Inferior parietal cortex (tissue), 1 donor: Measurements from ENCODE around the gene SEMG1.

Experiments used
- DNase-seq: peaks from one replicate; pipeline ENCODE4 v3.0.0-alpha.2; 2016; ENCODE audit errors: extremely low spot score

SEMG1 gene, protein sequence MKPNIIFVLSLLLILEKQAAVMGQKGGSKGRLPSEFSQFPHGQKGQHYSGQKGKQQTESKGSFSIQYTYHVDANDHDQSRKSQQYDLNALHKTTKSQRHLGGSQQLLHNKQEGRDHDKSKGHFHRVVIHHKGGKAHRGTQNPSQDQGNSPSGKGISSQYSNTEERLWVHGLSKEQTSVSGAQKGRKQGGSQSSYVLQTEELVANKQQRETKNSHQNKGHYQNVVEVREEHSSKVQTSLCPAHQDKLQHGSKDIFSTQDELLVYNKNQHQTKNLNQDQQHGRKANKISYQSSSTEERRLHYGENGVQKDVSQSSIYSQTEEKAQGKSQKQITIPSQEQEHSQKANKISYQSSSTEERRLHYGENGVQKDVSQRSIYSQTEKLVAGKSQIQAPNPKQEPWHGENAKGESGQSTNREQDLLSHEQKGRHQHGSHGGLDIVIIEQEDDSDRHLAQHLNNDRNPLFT

DNA sequence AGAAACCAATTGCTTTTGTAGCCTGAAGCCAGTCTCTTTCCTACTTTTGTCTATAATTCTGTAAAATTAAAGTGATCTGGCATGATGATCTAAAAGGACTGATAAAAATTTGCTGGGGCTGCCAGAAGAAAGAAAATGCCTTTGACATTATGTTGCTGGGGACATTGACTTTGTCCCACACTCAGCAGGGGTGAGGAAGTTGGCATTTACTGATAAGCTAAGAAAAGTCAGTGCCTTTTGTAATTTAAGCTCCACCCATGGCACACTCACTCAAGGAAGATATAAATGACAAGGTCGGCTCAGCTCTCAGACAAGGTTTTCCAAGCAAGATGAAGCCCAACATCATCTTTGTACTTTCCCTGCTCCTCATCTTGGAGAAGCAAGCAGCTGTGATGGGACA lies at the start of gene SEMG1:
Gene SEMG1 (plus strand): TSS at position 309 of the 400 bp plus-strand sequence. CDS start 21 bp downstream, at position 330.
- no peak for DNase-seq

DNA sequence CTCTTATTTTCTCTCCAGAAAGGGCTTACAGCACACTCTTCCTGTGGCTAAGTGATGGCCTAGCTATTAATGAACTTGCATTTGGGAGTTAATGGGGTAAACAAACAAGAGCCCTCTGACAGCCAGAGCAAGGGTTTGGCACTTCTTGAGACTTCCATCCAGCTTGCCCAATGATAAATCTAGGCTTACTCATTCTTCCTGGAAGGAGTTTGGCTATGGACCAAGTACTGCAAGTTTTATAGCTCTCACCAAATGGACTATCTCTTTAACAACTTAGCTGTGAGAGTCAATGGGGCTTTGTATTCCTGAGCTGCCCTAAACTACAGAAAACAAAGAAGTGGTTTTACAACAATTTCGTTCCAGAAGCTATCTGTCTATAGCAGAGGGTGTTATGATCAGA lies 48.9 kb upstream of the SEMG1 start:
- DNase-seq = peak; percentile 2

DNA sequence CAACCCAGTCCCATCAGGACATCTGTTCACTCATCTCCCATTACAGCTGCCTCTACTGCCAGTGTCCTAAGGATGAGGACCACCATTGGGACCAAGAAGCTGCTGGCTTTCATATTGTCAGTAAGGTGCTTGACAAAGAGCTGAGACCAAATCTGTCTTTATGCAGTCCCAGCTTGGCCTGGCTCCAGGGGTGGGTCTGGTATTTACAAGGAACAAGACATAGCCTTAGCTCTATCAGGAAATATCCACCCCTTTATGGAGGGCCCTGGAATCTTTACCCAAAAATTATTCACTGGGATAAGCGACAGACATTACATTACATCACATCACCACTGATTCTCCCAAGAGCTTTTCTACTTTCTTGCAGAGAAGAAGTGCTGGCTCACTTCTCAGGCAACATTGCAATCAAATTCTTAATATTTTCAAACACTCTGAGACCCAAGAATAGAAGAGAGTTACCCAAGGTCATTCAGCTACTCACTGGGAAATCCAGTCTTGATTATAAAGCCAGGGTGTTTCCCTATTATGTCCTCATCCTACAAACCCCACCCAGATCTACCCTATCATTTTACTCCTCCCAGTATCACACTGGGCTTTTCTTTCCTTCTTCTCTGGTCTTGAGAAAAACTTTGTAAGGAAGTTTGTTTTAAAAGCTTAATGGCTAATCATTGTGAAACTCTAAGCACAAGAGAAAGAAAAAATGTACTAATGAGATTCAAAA lies 43.6 kb upstream of the SEMG1 start:
- no peak for DNase-seq

DNA sequence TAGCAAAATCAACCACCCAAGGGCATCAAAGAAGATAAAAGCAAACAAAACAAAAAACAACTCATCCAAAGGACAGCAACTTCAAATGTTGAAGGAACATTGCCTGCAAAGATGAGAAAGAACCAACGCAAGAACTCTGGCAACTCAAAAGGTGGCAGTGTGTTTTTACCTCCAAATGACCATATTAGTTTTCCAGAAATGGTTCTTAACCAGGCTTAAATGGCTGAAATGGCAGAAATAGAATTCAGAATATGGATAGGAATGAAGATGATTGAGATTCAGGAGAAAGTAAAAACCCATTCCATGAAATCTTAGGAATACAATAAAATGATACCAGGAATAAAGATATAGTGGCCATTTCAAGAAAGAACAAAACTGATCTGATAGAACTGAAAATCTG lies 41.9 kb upstream of the SEMG1 start:
- no peak for DNase-seq

DNA sequence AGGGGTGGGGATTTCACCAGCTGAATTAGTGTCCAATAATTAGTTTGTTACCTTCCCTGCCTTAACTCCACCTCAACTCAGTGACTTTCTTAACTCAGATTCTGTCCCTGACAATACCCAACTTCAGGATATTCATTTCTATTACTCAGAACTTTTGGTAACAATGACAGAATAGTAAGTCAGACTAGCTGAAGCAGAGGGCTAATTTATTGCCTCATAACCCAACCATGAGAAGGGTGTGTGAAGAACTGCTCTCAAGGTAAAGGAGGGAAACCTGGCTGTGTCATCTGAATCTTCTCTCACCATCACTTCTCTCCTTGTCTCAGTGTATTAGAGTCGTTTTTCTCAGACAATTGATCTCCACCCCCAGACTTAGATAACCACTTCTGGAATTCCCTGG lies 33.3 kb upstream of the SEMG1 start:
- no peak for DNase-seq

DNA sequence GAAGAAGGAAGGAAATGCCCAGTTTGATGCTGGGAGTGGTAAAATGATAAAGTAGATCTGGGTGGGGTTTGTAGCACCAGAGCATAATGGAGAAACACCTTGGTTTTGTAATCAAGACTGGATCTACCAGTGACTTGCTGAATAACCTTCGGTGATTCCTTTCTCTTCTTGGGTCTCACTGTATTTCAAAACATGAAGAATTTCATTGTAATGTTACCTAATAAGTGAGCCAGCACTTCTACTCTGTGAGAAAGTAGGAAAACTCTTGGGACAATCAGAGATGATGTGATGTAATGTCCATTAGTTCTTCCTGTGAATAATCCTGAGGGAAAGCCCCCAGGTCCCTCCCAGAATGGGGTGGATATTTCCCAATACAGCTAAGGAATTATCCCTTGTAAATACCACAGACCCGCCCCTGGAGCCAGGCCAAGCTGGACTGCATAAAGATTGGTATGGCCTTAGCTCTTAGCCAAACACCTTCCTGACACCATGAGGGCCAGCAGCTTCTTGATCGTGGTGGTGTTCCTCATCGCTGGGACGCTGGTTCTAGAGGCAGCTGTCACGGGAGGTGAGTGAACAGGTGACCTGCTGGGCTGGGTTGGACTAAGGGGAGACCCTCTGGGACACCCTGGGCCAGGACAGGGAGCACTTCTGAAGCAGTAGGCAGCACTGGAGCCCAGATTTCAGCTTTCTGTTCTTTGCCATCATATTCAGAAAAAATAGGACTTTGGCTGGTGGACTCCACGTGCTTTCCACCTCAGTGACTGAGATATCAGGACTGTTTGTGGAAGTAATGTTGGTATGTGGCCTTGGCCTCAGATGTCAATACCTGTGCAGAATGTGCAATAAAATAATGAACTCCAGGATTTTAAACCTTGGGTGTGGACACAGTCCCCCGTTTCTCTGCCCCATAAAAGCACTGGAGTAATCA lies 32.1 kb upstream of the SEMG1 start, which contains the start of gene PI3:
Gene PI3 (plus strand): TSS at position 469 of the 931 bp plus-strand sequence. CDS start 21 bp downstream, at position 490.
- no peak for DNase-seq

DNA sequence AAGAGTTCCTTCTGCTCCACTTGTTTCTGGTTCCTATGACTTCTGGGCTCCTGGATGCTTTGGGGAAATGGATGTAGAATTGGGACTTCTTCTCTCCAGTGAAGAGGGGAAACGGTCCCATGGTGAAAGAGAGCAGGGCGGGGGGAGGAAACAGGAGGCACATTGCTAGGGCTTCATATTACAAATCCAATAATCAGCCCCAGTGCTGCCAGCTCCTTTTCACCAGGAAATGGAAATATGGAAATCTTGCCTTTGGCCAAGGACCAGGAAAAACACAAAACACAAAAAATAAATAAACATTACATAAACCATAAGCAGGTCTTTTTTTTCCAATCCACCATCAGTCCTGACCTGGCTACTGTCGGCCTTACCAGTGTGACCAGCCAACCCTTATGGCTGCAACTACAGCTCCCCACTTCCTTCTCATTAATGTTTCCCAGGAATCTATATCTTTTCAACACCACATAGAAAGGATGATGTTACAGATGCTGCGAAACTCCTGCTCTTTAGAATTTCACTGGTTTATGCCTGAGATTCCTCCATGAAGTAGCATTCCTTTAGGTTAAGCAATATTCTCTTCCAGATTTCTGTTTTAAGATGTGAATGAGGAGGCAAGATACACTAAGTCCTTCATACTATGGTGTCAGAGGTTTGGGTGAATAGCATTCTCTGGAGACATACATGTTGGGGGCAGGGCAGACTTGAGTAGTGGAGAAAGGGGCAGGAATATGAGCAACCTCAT lies 30.1 kb upstream of the SEMG1 start:
- no peak for DNase-seq

DNA sequence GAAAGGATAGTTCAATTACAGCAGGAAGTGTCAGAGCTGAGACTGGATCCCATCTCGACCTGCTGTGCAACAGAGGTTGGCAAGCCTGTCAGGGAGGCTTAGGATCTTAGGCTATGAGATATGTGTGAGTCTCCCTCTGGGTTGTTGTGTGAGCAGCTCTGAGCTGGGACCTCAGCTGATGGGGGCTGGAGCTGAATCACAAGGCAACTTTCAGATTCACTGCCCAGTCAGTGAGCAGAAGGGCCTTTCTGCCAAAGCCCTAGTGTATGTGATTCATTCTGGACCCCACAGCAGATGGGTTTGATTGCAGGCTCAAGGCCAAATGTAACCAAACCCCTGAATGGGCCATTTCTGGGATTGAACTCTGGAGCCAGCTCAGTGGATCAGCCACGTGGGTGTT lies 27.7 kb upstream of the SEMG1 start:
- no peak for DNase-seq

DNA sequence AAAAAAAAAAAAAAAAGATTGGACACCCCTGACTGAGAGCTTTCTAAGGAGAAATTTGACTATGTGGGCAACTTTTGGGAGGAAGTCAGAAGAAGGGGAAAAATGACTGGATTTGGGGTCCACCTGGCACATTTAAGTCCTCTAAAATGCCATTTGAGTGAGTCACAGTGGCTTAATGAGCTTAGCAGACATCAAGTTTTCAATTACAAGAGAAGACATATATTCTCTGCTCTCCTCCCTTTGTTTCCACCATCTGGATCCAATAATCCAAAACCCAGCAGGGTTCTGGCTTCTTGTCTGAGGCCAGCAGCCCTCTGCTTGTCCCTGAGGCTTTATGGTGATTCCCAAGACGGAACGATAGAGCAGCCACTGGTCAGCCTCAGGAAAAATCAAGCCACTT lies 25.2 kb upstream of the SEMG1 start:
- no peak for DNase-seq

DNA sequence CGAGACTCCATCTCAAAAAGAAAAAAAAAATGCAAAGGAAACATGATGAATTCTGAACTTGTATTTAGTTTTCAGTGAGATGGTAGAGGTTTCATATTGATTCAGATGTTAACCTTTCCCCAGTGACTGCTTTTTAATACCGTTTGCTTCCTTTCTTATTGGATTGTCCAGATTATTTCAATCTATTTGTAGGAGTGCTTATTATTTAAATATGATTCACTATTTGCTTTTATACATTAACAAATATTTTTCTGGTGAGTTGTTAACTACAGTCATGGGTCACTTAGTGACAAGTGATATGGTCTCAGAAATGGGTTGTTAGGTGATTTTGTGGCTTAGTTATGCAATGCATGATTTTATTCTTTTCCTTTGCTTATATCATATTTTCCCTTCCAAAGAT lies 23.7 kb upstream of the SEMG1 start:
- DNase-seq = no peak

DNA sequence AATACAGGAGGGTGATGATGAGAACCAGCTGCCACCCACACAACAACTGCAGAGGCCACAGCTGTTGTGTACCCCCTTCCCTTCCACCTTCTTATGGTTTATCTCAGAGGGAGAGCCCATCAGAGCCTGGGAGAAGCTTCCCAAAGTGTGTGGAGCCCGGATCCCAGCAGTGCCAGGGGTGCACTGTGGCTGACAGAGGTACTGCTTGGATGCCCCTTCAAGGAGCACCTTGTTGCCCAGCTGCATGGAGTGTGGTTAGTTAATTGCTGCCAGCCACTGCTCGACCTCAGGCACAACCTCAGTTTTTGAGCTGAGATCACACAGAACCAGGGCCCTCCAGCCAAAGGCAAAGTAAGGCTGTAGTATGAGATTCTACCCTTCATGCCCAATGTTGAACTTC lies 19.1 kb upstream of the SEMG1 start:
- DNase-seq = no peak

DNA sequence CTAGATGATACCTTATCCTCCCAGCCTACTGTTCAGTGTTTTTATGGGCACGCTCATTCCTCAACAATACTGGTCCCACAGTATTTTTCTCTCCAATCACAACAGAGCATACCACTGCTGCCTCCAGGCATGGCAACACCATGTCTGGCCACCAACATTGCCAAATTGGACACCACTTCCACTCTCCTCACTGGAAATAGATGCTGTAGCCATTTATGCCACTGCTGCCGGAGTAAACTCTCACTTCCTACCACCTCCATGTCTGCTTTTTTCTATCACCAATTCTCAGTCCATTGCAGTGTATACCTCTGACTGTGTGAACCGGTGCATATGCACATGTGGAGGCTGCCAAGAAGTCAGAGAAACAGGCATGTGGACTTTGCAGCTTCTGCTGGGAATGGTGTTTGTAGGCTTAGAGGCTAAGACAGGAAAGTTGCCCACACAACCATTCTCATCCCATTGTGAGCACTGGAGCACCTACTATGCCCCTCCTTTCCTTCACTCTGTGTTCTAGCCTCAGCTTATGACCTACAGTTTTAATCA lies 17.7 kb upstream of the SEMG1 start:
- DNase-seq = no peak

DNA sequence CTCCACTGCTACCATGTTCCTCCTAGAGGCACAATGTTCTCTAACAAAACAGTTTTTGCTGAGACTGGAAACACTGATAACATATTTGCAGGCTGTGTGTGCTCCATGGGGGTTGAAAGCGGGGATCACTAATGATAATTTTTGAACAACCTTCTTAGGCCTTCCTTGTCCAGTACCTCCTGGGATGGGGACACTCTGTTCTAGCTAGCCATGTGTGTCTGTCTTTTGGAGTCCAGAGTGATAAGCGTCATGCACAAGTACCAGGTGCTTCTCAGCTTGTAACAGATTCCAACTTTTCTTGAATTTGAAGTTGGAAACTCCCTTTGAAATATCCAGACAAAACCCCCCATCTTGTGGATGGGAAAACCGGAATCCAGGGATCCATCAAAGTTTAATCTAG lies 17.0 kb upstream of the SEMG1 start:
- DNase-seq = no peak

DNA sequence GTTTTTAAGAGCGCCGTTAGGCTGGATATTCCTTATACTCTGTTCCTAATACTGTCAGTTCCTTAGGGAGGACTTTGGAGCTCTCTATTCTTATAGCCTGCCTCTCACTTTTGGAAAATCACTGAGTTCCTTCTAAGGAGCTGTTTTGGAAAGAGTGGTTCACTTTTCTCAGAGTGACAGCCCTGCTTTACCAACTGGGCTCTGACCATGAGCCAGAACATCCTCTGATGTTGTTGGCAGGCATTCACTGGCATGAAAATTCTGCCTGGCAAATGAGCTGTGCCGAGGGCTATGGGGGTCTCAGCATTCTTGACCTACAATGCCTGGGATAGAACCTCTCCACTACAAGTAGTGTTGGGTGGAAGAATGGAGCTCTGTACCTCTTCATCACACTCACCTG lies 14.9 kb upstream of the SEMG1 start:
- peak; percentile 34 for DNase-seq

DNA sequence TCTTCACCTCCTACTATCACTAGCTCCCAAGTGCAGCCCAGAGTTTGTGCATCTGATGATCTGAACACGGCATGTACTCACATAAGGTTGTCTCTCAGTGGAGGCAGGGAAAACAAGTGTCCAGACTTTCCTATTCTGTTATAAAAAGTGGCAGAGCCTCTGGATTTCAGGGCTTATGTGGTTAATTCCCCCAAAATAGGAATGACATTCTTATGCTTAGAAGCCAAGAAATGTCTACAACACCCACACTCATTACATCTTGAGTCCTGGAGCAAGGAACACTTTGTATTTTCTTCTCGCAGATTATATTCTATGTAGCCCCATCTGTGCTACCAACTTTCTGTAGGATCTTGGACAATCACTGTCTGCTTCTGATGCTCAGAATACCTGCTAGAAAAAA lies 13.5 kb upstream of the SEMG1 start:
- DNase-seq = peak; percentile 56

DNA sequence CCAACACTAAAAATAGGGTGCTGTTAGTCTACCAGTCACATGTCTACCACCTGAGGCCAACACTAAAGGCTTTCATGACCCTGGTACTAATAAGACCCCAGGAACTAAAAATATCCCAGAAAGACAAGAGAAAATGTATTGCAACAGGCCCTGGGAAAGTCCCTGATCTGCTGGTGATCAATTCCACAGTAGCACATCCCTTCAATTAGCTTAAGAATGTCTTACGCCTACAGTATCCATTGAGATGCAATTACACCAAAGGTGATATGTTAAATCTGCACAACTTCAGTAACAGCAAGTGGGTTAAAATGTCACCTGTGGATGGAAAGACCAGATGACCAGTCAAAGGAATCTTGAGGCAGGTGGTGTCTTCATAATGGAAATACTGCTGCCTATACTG lies 3.1 kb downstream of the SEMG1 start:
- DNase-seq = no peak

DNA sequence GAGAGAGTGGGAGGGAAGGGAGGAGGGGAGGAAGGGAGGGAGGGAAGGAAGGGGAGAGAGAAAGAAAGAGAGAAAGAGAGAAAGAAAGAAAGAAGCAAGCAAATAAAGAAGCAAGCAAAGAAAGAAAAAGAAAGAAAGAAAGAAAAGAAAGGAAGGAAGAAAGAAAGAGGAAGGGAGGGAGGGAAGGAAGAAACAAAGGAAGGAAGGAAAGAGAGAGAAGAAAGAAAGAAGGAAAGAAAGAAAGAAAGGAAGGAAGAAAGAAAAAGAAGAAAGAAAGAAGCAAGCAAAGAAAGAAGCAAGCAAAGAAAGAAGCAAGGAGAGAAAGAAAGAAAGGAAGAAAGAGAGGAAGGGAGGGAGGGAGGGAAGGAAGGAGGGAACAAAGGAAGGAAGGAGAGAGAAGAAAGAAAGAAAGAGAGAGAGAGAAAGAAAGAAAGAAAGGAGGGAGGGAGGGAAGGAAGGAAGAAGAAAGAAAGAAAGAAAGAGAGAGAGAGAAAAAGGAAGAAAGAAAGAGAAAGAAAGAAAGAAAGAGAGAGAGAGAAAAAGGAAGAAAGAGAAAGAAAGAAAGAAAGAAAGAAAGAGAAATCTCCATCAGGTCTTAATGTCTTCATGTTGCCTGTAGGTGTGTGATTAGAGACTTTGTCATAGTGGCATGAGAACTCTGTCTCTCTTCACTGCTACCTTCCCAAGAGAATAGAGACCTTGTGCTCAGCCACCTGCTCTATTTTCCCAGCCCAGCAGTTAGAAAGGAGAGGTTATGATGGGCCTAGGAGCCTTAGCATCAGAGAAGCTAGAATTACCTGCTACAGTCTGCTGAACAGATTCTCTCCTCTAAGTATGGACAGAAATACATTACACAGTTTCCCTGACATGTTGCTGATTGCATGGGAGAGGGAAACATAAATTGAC lies 5.0 kb downstream of the SEMG1 start:
- DNase-seq = no peak

DNA sequence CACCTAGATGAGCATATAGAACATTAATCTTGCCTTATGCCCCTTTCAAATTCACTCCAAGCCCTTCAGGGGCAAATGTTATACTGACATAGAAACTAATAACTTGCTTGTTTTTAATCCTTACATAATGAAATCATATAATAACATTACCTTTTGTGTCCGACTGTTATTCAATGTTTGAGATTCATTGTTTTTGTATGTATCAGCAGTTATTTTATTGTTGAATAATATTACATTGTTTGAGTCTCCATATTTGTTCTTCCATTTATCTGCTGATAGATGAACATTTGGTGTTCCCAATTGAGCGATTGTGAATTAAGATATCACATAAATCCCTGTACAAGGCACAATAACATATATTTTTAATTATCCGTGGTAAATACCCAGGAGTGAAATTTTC lies 6.0 kb downstream of the SEMG1 start:
- DNase-seq = no peak

DNA sequence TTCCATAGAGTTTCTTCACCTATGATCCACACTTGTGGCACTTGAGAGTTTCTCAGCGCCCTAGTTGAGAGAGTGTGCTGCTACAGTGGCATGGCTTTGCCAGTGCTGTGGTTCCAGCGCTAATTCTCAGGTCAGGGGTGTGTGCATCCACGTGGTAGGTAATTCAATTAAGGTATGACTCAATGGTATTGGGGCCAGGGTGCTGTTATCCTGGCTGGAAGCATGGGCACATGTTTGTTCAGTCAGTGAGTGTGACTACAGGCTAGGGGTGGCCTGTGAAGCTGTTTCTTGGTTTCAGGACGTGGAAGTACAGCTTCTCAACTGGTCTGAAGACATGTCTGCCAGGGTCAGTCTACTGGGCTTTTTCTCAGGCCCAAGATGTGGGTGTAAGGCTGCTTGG lies 11.3 kb downstream of the SEMG1 start:
- no peak for DNase-seq

DNA sequence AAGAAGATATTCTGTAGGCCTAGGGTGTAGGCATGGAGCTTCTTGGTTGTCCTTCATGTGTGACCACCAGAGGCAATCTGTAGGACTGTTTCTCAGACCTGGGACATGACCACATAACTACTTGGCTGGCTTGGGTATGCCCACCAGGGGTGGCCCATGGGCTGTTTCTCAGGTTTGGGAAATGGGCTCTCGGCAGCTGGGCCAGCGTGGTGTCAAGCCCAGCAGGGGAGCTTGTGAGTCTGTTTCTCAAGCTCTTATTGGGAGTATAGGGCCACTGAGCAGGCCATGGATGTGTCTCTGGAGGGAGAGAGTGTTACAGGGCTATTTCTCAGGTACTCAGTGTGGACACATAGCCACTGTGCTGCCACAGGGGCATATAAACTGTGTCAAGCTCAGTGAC lies 11.8 kb downstream of the SEMG1 start:
- no peak for DNase-seq
